H9 (cell line): ENCODE measurements around the gene GLIS2. TPM values are rescaled to one million over a fixed set of nuclear protein-coding genes. Genes with fewer than 3 reads are reported as not detected.

Experiments
- DNase-seq: peaks from one replicate; pipeline ENCODE4 v3.0.0-alpha.2; 2017
- H2AFZ ChIP-seq: one replicate; pipeline ENCODE4 v1.6.1; 2013; ENCODE audit warnings: mild to moderate bottlenecking, low read length, control low read depth, moderate library complexity
- H2AK5ac ChIP-seq: 2 replicates; pipeline ENCODE4 v1.6.1; 2013; ENCODE audit warnings: low read length, control low read depth, mixed read lengths; ENCODE audit not compliant: insufficient read length
- H2BK120ac ChIP-seq: one replicate; pipeline ENCODE4 v1.6.1; 2013; ENCODE audit warnings: low read depth, mild to moderate bottlenecking, low read length, control low read depth, inconsistent platforms; ENCODE audit not compliant: poor library complexity, severe bottlenecking
- H2BK12ac ChIP-seq: 2 replicates; pipeline ENCODE4 v1.6.1; 2013; ENCODE audit warnings: low read length, control low read depth, mixed read lengths, low read depth; ENCODE audit not compliant: insufficient read length
- H2BK15ac ChIP-seq: 2 replicates; pipeline ENCODE4 v1.6.1; 2013; ENCODE audit warnings: low read depth, low read length, control low read depth
- H2BK20ac ChIP-seq: one replicate; pipeline ENCODE4 v1.6.1; 2013; ENCODE audit warnings: low read depth, mild to moderate bottlenecking, low read length, control low read depth, inconsistent platforms; ENCODE audit not compliant: poor library complexity, severe bottlenecking
- H2BK5ac ChIP-seq: 2 replicates; pipeline ENCODE4 v1.6.1; 2013; ENCODE audit warnings: low read length, control low read depth, mixed read lengths; ENCODE audit not compliant: insufficient read length
- H3K14ac ChIP-seq: 2 replicates; pipeline ENCODE4 v1.6.1; 2013; ENCODE audit warnings: low read length, control low read depth; ENCODE audit not compliant: insufficient read depth
- H3K18ac ChIP-seq: 2 replicates; pipeline ENCODE4 v1.6.1; 2013; ENCODE audit warnings: low read depth, mild to moderate bottlenecking, mixed read lengths, low read length, control low read depth; ENCODE audit not compliant: insufficient read length
- H3K23ac ChIP-seq: 2 replicates; pipeline ENCODE4 v1.6.1; 2013; ENCODE audit warnings: low read length, control low read depth, mixed read lengths, low read depth; ENCODE audit not compliant: insufficient read length
- H3K23me2 ChIP-seq: 2 replicates; pipeline ENCODE4 v1.6.1; 2013; ENCODE audit warnings: low read depth, mild to moderate bottlenecking, mixed read lengths, low read length, control low read depth; ENCODE audit not compliant: insufficient read length, poor library complexity, severe bottlenecking
- H3K27ac ChIP-seq: 2 replicates; pipeline ENCODE4 v1.5.1; 2013; ENCODE audit warnings: low read length, control low read depth, mixed read lengths, low read depth; ENCODE audit not compliant: insufficient read length
- H3K27me3 ChIP-seq: 2 replicates; pipeline ENCODE4 v1.6.1; 2013; ENCODE audit warnings: low read length, control low read depth, inconsistent platforms; ENCODE audit not compliant: insufficient read depth
- H3K4ac ChIP-seq: 2 replicates; pipeline ENCODE4 v1.6.1; 2013; ENCODE audit warnings: low read depth, mild to moderate bottlenecking, control low read depth, inconsistent platforms, low read length, moderate library complexity
- H3K4me1 ChIP-seq: 2 replicates; pipeline ENCODE4 v1.6.1; 2013; ENCODE audit warnings: low read length, control low read depth, inconsistent platforms; ENCODE audit not compliant: insufficient read depth
- H3K4me2 ChIP-seq: 2 replicates; pipeline ENCODE4 v1.6.1; 2013; ENCODE audit warnings: low read length, control low read depth, mixed read lengths; ENCODE audit not compliant: insufficient read length, insufficient read depth
- H3K56ac ChIP-seq: 2 replicates; pipeline ENCODE4 v1.6.1; 2013; ENCODE audit warnings: low read depth, mild to moderate bottlenecking, mixed read lengths, low read length, control low read depth; ENCODE audit not compliant: insufficient read length
- H3K79me1 ChIP-seq: 2 replicates; pipeline ENCODE4 v1.6.1; 2013; ENCODE audit warnings: low read depth, mild to moderate bottlenecking, moderate library complexity, low read length, control low read depth, inconsistent platforms; ENCODE audit not compliant: insufficient read depth, poor library complexity, severe bottlenecking
- H3K79me2 ChIP-seq: 2 replicates; pipeline ENCODE4 v1.6.1; 2013; ENCODE audit warnings: low read length, control low read depth, inconsistent platforms; ENCODE audit not compliant: insufficient read depth
- H3K9ac ChIP-seq: 2 replicates; pipeline ENCODE4 v1.6.1; 2013; ENCODE audit warnings: low read length, control low read depth, mixed read lengths; ENCODE audit not compliant: insufficient read length; ENCODE audit errors: extremely low read depth
- H3K9me3 ChIP-seq: one replicate; pipeline ENCODE4 v1.6.1; 2013; ENCODE audit warnings: low read depth, low read length, inconsistent platforms; ENCODE audit not compliant: control insufficient read depth
- H3T11ph ChIP-seq: one replicate; pipeline ENCODE4 v1.6.1; 2013; ENCODE audit warnings: mild to moderate bottlenecking, low read length, control low read depth, inconsistent platforms
- H4K20me1 ChIP-seq: one replicate; pipeline ENCODE4 v1.6.1; 2013; ENCODE audit not compliant: control insufficient read depth, insufficient read length, insufficient read depth
- H4K5ac ChIP-seq: 2 replicates; pipeline ENCODE4 v1.6.1; 2013; ENCODE audit warnings: low read depth, mild to moderate bottlenecking, mixed read lengths, low read length, control low read depth; ENCODE audit not compliant: insufficient read length
- H4K8ac ChIP-seq: replicated peaks from 2 replicates; pipeline ENCODE4 v1.6.1; 2013; ENCODE audit warnings: low read length, control low read depth, mixed read lengths, low read depth; ENCODE audit not compliant: insufficient read length
- H4K91ac ChIP-seq: 2 replicates; pipeline ENCODE4 v1.6.1; 2013; ENCODE audit warnings: low read depth, mild to moderate bottlenecking, moderate library complexity, mixed read lengths, low read length, control low read depth; ENCODE audit not compliant: insufficient read length
- H3K27ac Mint-ChIP-seq, 3 experiments: 2 replicates in 2 of 3; 3 replicates in 1 of 3; pipeline ENCODE4 v1.8.0; 2020 to 2021; ENCODE audit warnings: mixed read lengths in 3 of 3, mild to moderate bottlenecking in 1 of 3, moderate library complexity in 1 of 3
- H3K27me3 Mint-ChIP-seq: 2 replicates; pipeline ENCODE4 v1.8.0; 2021; ENCODE audit warnings: low read depth, mild to moderate bottlenecking, moderate library complexity, mixed read lengths
- H3K36me3 Mint-ChIP-seq, 3 experiments: 2 replicates in 2 of 3; 3 replicates in 1 of 3; pipeline ENCODE4 v1.8.0; 2020 to 2021; ENCODE audit warnings: low read depth in 3 of 3, mixed read lengths in 3 of 3; ENCODE audit not compliant: insufficient read depth in 1 of 3
- H3K4me1 Mint-ChIP-seq, 2 experiments: 2 replicates each; pipeline ENCODE4 v1.8.0; 2020; ENCODE audit warnings: mixed read lengths in 2 of 2
- H3K4me3 Mint-ChIP-seq, 2 experiments: 2 replicates in 1 of 2; 3 replicates in 1 of 2; pipeline ENCODE4 v1.8.0; 2020 to 2021; ENCODE audit warnings: mild to moderate bottlenecking in 2 of 2, mixed read lengths in 2 of 2, moderate library complexity in 1 of 2
- H3K9me3 Mint-ChIP-seq, 2 experiments: 2 replicates in 1 of 2; 3 replicates in 1 of 2; pipeline ENCODE4 v1.8.0; 2020; ENCODE audit warnings: mild to moderate bottlenecking in 2 of 2, mixed read lengths in 2 of 2, moderate library complexity in 1 of 2
- CTCF ChIP-seq: fragments of 200-600 bp; sonication (generic); conservative IDR thresholded peaks from 3 replicates; pipeline ENCODE4 v1.8.0; 2021; ENCODE audit warnings: antibody characterized with exemption, mild to moderate bottlenecking
- WGBS: extraction: QIAGEN DNeasy Blood & Tissue Kit; methylation state at CpG from one replicate; pipeline ENCODE4 v1.1.7; 2013; ENCODE audit warnings: missing lambda C conversion rate, low lambda C conversion rate, mixed read lengths; ENCODE audit not compliant: insufficient read length; ENCODE audit errors: extremely low coverage; 5-methylcytosine and 5-hydroxymethylcytosine counted together
- total RNA-seq: library from RNA; stranded (reverse); gene quantifications from 2 replicates; pipeline ENCODE4 v1.2.1, GENCODE V29; 2021

Gene GLIS2
- total RNA-seq, 1 experiment from 2014 or later: 14.3 TPM

GRCh38 chr16:4303973-4304372 is 11.9 kb upstream of the GLIS2 start:
- H3T11ph ChIP-seq: no peak overlapping the region
- H4K20me1 ChIP-seq: no peaks in the 10 kb centered on the region
- H3K27me3 ChIP-seq: no peaks in the 10 kb centered on the region
- H3K14ac ChIP-seq: no peak overlapping the region
- H2BK20ac ChIP-seq: no peak overlapping the region
- no CpG with 5 or more reads among the region's 13 CpGs for WGBS
- peaks cover 6% of the 10 kb centered on the region; the same call in 1 of the 2 replicates for H3K4me1 ChIP-seq
- H4K5ac ChIP-seq: no peak overlapping the region
- H4K8ac ChIP-seq: no peak overlapping the region
- no peaks in the 10 kb centered on the region; the same call in 1 of the 2 replicates for H3K79me2 ChIP-seq
- Mint-ChIP-seq H3K4me3 (no peak overlapping the region; a peak in 2 of 5 replicates), H3K36me3 (peaks cover 0 to 26% (median 20%) of the 10 kb centered on the region in 3 experiments; a peak in 6 of 7 replicates), H3K27ac (peak overlapping the region; percentile 31 to 84 (median 39); a peak in 4 of 7 replicates), H3K27me3 (no peaks in the 10 kb centered on the region), H3K9me3 (no peaks in the 10 kb centered on the region; a peak in 2 of 5 replicates), H3K4me1 (peaks cover 26 to 30% of the 10 kb centered on the region in 2 experiments)
- no peak overlapping the region for H3K4ac ChIP-seq
- TF ChIP-seq CTCF: no peak
- H2BK5ac ChIP-seq: no peak overlapping the region
- no peak overlapping the region for H2AFZ ChIP-seq
- H4K91ac ChIP-seq: no peak overlapping the region
- H2BK12ac ChIP-seq: no peak overlapping the region
- H3K79me1 ChIP-seq: no peaks in the 10 kb centered on the region
- peak; percentile 41 for DNase-seq
- no peak overlapping the region for H2BK15ac ChIP-seq
- H3K9ac ChIP-seq: no peak overlapping the region
- no peak overlapping the region for H2BK120ac ChIP-seq
- H3K9me3 ChIP-seq: no peaks in the 10 kb centered on the region
- no peaks in the 10 kb centered on the region for H3K23me2 ChIP-seq
- no peak overlapping the region for H3K27ac ChIP-seq
- H3K4me2 ChIP-seq: no peak overlapping the region
- no peak overlapping the region for H3K23ac ChIP-seq
- no peak overlapping the region for H2AK5ac ChIP-seq
- H3K18ac ChIP-seq: no peak overlapping the region
- no peak overlapping the region for H3K56ac ChIP-seq
